NT2/D1 (cell line): Measurements from ENCODE around the gene CAMTA1.

ENCODE experiments used
- YY1 ChIP-seq: IDR thresholded peaks from 2 replicates; pipeline ENCODE4 v1.6.1; 2011; ENCODE audit not compliant: insufficient read length, insufficient read depth
- ZNF274 ChIP-seq: IDR thresholded peaks from 2 replicates; pipeline ENCODE4 v1.6.1; 2011; ENCODE audit warnings: mild to moderate bottlenecking, low read depth, low read length

GRCh38 chr1:7046891-7047290 lies 261.6 kb downstream of the CAMTA1 start:
- TF ChIP-seq ZNF274, result no peak
- no peak for TF ChIP-seq YY1
